Neural cell (in vitro differentiated cells): ENCODE data around the gene SPDYE9. TPM values are rescaled to one million over a fixed set of nuclear protein-coding genes. Genes with fewer than 3 reads are reported as not detected.
"Not testable (repeated sequence)": the region's sequence is repeated elsewhere in the genome, so short reads cannot be mapped to it uniquely, and the experiment has no call there.

Experiments used
- H2AFZ ChIP-seq: fragments of 200-600, 300-800 bp; sonication (generic), shearing (Covaris generic); 2 replicates; pipeline ENCODE4 v1.6.0; 2014; ENCODE audit warnings: low read depth, mild to moderate bottlenecking, antibody characterized with exemption, low read length, moderate library complexity
- H3F3A ChIP-seq: fragments of 200-600 bp; shearing (Covaris generic); 2 replicates; pipeline ENCODE4 v1.6.1; 2016; ENCODE audit warnings: mild to moderate bottlenecking, moderate library complexity, mixed read lengths, antibody characterized with exemption, low read length; ENCODE audit not compliant: insufficient read depth, poor library complexity, severe bottlenecking
- H3K27ac ChIP-seq: fragments of 200-600, 300-800 bp; sonication (generic), shearing (Covaris generic); 2 replicates; pipeline ENCODE4 v1.5.1; 2014; ENCODE audit warnings: mild to moderate bottlenecking, low read length, moderate library complexity
- H3K27me3 ChIP-seq: fragments of 300-800, 200-600 bp; sonication (generic), shearing (Covaris generic); 2 replicates; pipeline ENCODE4 v1.6.0; 2014; ENCODE audit warnings: mild to moderate bottlenecking, low read depth, low read length, moderate library complexity; ENCODE audit not compliant: insufficient read depth
- H3K36me3 ChIP-seq: fragments of 300-800, 200-600 bp; sonication (generic), shearing (Covaris generic); 2 replicates; pipeline ENCODE4 v1.5.1; 2014; ENCODE audit warnings: mild to moderate bottlenecking, antibody characterized with exemption, low read length, moderate library complexity; ENCODE audit not compliant: insufficient read depth
- H3K4me2 ChIP-seq: fragments of 300-800, 200-600 bp; sonication (generic), shearing (Covaris generic); 2 replicates; pipeline ENCODE4 v1.6.0; 2014; ENCODE audit warnings: mild to moderate bottlenecking, low read length
- H3K4me3 ChIP-seq: fragments of 300-800, 200-600 bp; sonication (generic), shearing (Covaris generic); 2 replicates; pipeline ENCODE4 v1.5.1; 2014; ENCODE audit warnings: mild to moderate bottlenecking, low read length, moderate library complexity
- H3K79me2 ChIP-seq: fragments of 200-600 bp; shearing (Covaris generic); replicated peaks from 2 replicates; pipeline ENCODE4 v1.6.0; 2014; ENCODE audit warnings: mild to moderate bottlenecking, low read length, moderate library complexity; ENCODE audit not compliant: insufficient read depth
- H3K9ac ChIP-seq: fragments of 300-800, 200-600 bp; sonication (generic), shearing (Covaris generic); 2 replicates; pipeline ENCODE4 v1.6.1; 2016; ENCODE audit warnings: mild to moderate bottlenecking, low read length, mixed read lengths
- H3K9me2 ChIP-seq: fragments of 200-600 bp; shearing (Covaris generic); 2 replicates; pipeline ENCODE4 v1.6.1; 2016; ENCODE audit warnings: mild to moderate bottlenecking, low read length, mixed read lengths; ENCODE audit not compliant: insufficient read depth
- H3K9me3 ChIP-seq: fragments of 200-600, 300-800 bp; sonication (generic), shearing (Covaris generic); 2 replicates; pipeline ENCODE4 v1.6.1; 2016; ENCODE audit warnings: mild to moderate bottlenecking, mixed run types, low read length, moderate library complexity, mixed read lengths
- H4K20me1 ChIP-seq: fragments of 200-600 bp; shearing (Covaris generic); 2 replicates; pipeline ENCODE4 v1.6.1; 2016; ENCODE audit warnings: mild to moderate bottlenecking, mixed run types; ENCODE audit not compliant: insufficient read depth
- polyA plus RNA-seq: library from polyadenylated mRNA; depleted of rRNA; stranded (reverse); fragments of >200 nt; gene quantifications from 2 replicates; pipeline ENCODE4 v1.2.3, GENCODE V29; 2014
- small RNA-seq, 3 experiments: library from RNA; depleted of rRNA; stranded (forward); fragments of <200 nt; gene quantifications; one replicate each; pipeline ENCODE3, GENCODE V24; 2012

The SPDYE9 gene
- polyA plus RNA-seq, 1 donor from 2014 or later: 0.87 TPM

DNA sequence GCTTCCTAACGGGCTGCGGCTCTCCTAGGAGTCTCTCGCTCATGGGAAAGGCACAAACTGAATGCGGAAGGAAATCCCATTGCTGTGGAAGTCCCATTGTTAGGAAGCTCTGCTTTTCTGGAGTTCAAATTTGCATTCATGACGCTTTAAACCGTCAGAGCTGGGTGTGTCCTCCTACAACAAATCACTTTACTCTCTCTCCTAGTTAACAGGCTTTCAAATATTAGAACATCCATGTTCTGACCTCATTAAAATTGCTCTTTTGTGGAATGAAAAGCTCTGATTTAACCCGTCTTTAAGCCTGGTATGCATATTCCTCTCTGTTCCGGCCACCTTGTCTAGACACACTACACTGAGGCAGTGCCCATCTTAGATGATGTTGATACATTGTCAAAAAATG is 56.2 kb downstream of the SPDYE9 start, which contains the start of gene SPDYE8:
Gene SPDYE8, minus strand, starts transcription at position 101 of the 400 bp plus-strand sequence. CDS start 1,800 bp downstream, outside the sequence.
- not testable (repeated sequence) for H3K4me3 ChIP-seq, H3F3A ChIP-seq, H3K4me2 ChIP-seq, H3K9me2 ChIP-seq, H3K9ac ChIP-seq, H3K27me3 ChIP-seq, H3K79me2 ChIP-seq, H3K36me3 ChIP-seq, H3K27ac ChIP-seq, H2AFZ ChIP-seq, H3K9me3 ChIP-seq, H4K20me1 ChIP-seq

Small RNA genes within 50 kb of the gene (small RNA-seq; reads per million reads assigned to genes)
- gene RF00019: 0 to 1.2 (median 0) reads per million in 3 experiments

Other genes with a start within 250 kb of the SPDYE9 start
- 5.3 and 5.9 TPM in 2 replicates for gene POM121, start 160.9 kb downstream of the SPDYE9 start, polyA plus RNA-seq
- 1.7 and 2.1 TPM in 2 replicates for gene TRIM74, start 116.6 kb downstream of the SPDYE9 start, polyA plus RNA-seq
- 0.63 and 3.3 TPM in 2 replicates for gene SPDYE8, start 56.3 kb downstream of the SPDYE9 start, polyA plus RNA-seq
- 0.48 and 0.87 TPM in 2 replicates for gene SPDYE11, start 28.1 kb downstream of the SPDYE9 start, polyA plus RNA-seq
- gene NSUN5, start 222.8 kb upstream of the SPDYE9 start, polyA plus RNA-seq: 70.0 and 75.7 TPM in 2 replicates
- not detected in 2 replicates for gene TRIM50, start 242.0 kb upstream of the SPDYE9 start, polyA plus RNA-seq
- gene FKBP6, start 242.1 kb upstream of the SPDYE9 start, polyA plus RNA-seq: not detected in 2 replicates